NCI-H1417 treated with DMSO at 0.1 percent for 48 hours (cell line): ENCODE data around the gene C22orf23.

ENCODE experiments used
- DNase-seq: peaks from one replicate; lab custom pipeline; 2025; lab: John Stamatoyannopoulos, UW

The C22orf23 gene

GRCh38 chr22:37898441-37899181 lies 54.8 kb downstream of the C22orf23 start:
- DNase-seq = no peak

GRCh38 chr22:37897807-37898206 lies 55.6 kb downstream of the C22orf23 start:
- DNase-seq = no peak

GRCh38 chr22:37896939-37897338 lies 56.5 kb downstream of the C22orf23 start:
- no peak for DNase-seq

GRCh38 chr22:37896181-37896592 lies 57.2 kb downstream of the C22orf23 start:
- no peak for DNase-seq

- no peak for DNase-seq
These were observed 58.3 kb downstream of the C22orf23 start for GRCh38 chr22:37894939-37895670.

GRCh38 chr22:37893583-37893983 lies 59.8 kb downstream of the C22orf23 start:
- DNase-seq = no peak
